CD4-positive, alpha-beta T cell (primary cell): ENCODE data around the gene KCNJ5. TPM values are rescaled to one million over a fixed set of nuclear protein-coding genes. Genes with fewer than 3 reads are reported as not detected.
A peak's percentile ranks its signal among the peaks of the same experiment; 100 is the strongest.

ENCODE experiments used
- ATAC-seq: fragments of 200-7000 bp; cut with Tn5 transposase; one replicate; pipeline ENCODE4 v1.10.0; 2022; ENCODE audit warnings: mild to moderate bottlenecking; ENCODE audit not compliant: poor library complexity
- CTCF ChIA-PET: fragments of 350-600 bp; sonication (Branson Sonifier 250); formaldehyde crosslinking; loops from one replicate; lab custom pipeline; 2021; ENCODE audit warnings: antibody characterized with exemption, inconsistent platforms; lab: Charles Lee
- POLR2A ChIA-PET: fragments of 350-600 bp; sonication (Branson Sonifier 250); formaldehyde crosslinking; loops from one replicate; lab custom pipeline; 2021; ENCODE audit warnings: antibody characterized with exemption, inconsistent platforms; lab: Charles Lee
- DNase-seq, 14 experiments: peaks; one replicate each; pipeline ENCODE4 v3.0.0-alpha.2; 2013 to 2020; ENCODE audit warnings: mixed read lengths in 2 of 14
- H3K27ac ChIP-seq, 2 donors: one replicate each; pipeline versions ENCODE4 v1.5.1 to v1.7.0; 2013; ENCODE audit warnings: low read length in 2 of 2, low read depth in 1 of 2, mild to moderate bottlenecking in 1 of 2
- H3K27me3 ChIP-seq, 2 experiments: 1 replicate in 1 of 2; 2 replicates in 1 of 2; pipeline versions ENCODE4 v1.6.1 to v1.7.0; 2013; ENCODE audit warnings: low read length in 2 of 2, control low read depth in 1 of 2, mild to moderate bottlenecking in 1 of 2, moderate library complexity in 1 of 2; ENCODE audit not compliant: insufficient read depth in 2 of 2, control insufficient read depth in 1 of 2
- H3K36me3 ChIP-seq: one replicate; pipeline ENCODE4 v1.6.1; 2013; ENCODE audit warnings: low read length, control low read depth; ENCODE audit not compliant: insufficient read depth
- H3K4me1 ChIP-seq: one replicate; pipeline ENCODE4 v1.6.1; 2013; ENCODE audit warnings: low read length, control low read depth; ENCODE audit not compliant: insufficient read depth
- H3K4me3 ChIP-seq: one replicate; pipeline ENCODE4 v1.5.1; 2013; ENCODE audit warnings: mild to moderate bottlenecking, low read length, moderate library complexity
- H3K9me3 ChIP-seq, 2 experiments: 1 replicate in 1 of 2; 2 replicates in 1 of 2; pipeline versions ENCODE4 v1.6.1 to v1.7.0; 2013; ENCODE audit warnings: low read length in 2 of 2, mild to moderate bottlenecking in 2 of 2, control low read depth in 1 of 2, moderate library complexity in 1 of 2; ENCODE audit not compliant: control insufficient read depth in 1 of 2, insufficient read depth in 1 of 2
- H3K27ac Mint-ChIP-seq: one replicate; pipeline ENCODE4 v1.8.0; 2020; ENCODE audit warnings: mixed read lengths
- H3K27me3 Mint-ChIP-seq: one replicate; pipeline ENCODE4 v1.8.0; 2021; ENCODE audit warnings: mixed read lengths
- H3K36me3 Mint-ChIP-seq: one replicate; pipeline ENCODE4 v1.8.0; 2021; ENCODE audit warnings: low read depth, mixed read lengths
- H3K4me1 Mint-ChIP-seq: one replicate; pipeline ENCODE4 v1.8.0; 2021; ENCODE audit warnings: low read depth, mixed read lengths
- H3K4me3 Mint-ChIP-seq: one replicate; pipeline ENCODE4 v1.8.0; 2020; ENCODE audit warnings: mild to moderate bottlenecking, mixed read lengths
- H3K9me3 Mint-ChIP-seq: one replicate; pipeline ENCODE4 v1.8.0; 2020; ENCODE audit warnings: mixed read lengths
- CTCF ChIP-seq: fragments of 200-600 bp; IDR thresholded peaks from one replicate; pipeline ENCODE4 v1.8.0; 2022; ENCODE audit warnings: antibody characterized with exemption, mild to moderate bottlenecking
- intact Hi-C, 2 experiments: fragments of 100-400 bp; cut with DNase I in 1 of 2; cut with micrococcal nuclease in 1 of 2; formaldehyde crosslinking; loops; one replicate each; pipeline versions ENCODE4 v1.15.1 to v1.9.0; 2023 to 2025; cut with DNase I, micrococcal nuclease
- total RNA-seq, 174 experiments: library from RNA in 2 of 174; stranded (reverse) in 2 of 174; gene quantifications; one replicate each; pipeline ENCODE4 v1.2.3 and lab custom pipeline; 2021 to 2026

Gene KCNJ5
- total RNA-seq, 2 experiments from 2014 or later = 0.05 TPM; not detected in 1

DNA sequence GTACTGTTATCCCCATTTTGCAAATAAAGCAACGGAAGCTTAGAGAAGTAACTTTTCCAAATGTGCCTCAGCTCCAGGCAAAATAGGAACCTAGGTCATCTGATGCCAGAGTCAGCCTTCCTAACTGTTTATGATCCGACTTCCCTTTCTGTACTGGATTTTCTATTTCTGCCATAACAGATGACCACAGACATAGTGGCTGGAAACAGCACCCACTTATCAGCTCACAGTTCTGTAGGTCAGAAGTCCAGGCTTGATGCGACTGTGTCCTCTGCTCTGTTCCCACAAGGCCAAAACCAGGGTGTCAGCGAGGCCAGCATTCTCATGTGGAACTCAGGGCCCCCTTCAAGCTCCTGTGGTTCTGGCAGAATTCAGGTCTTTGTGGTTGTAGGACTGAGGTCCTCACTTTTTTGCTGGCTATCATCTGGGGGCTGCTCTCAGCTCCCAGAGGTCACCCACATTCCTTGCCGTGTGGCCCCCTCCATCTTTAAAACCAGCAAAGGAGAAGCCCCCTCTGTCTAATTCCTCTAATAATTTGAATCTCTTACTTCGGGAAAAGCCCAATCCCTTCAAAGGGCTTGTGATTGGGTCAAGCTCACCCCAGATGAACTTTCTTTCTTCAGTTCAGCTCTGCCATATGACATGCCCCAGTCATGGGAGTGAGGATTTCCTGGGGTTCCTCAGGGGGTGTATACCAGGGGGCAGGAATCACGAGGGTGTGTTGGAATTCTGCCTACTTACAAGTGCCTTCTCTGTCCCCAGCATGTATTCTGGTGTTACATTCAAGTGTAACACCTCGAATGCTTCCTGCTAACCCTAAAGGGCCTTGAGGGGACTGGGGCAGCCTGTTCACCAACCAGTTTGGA is 15.3 kb downstream of the KCNJ5 start:
- Histone ChIP-seq H3K4me3 (peak overlapping the region; percentile 57), H3K27ac (no peak overlapping the region), H3K9me3 (no peaks in the 10 kb centered on the region), H3K27me3 (peaks cover 22 to 34% of the 10 kb centered on the region in 2 experiments), H3K4me1 (peaks cover 22% of the 10 kb centered on the region), H3K36me3 (no peaks in the 10 kb centered on the region)
- Mint-ChIP-seq H3K27ac (no peak overlapping the region), H3K9me3 (no peaks in the 10 kb centered on the region), H3K27me3 (peaks cover 67% of the 10 kb centered on the region), H3K36me3 (no peaks in the 10 kb centered on the region), H3K4me3 (peak overlapping the region; percentile 86), H3K4me1 (peaks cover 27% of the 10 kb centered on the region)
- ATAC-seq = no peak
- DNase-seq = no peak
- ChIA-PET POLR2A (interaction anchor here (0.7 to 1.3 kb wide), 3 partner anchors 14 to 749 kb away, joined by 3 read pairs; no protein-coding TSS in a partner anchor), CTCF (interaction anchor here (0.8 to 2.7 kb wide), 5 partner anchors 9 to 749 kb away, joined by 3 to 14 read pairs (median 3); no protein-coding TSS in a partner anchor)
- intact Hi-C loops = loop anchor here in 1 of 2 experiments (2.0 kb wide), 1 partner anchor 22 kb away; no protein-coding TSS in a partner anchor
- TF ChIP-seq CTCF = no peak

- ATAC-seq = no peak
- Mint-ChIP-seq H3K36me3 (no peaks in the 10 kb centered on the region), H3K4me3 (no peak overlapping the region), H3K27me3 (peaks cover 78% of the 10 kb centered on the region), H3K9me3 (no peaks in the 10 kb centered on the region), H3K27ac (no peak overlapping the region), H3K4me1 (peaks cover 27% of the 10 kb centered on the region)
- H3K27me3 ChIP-seq = peaks cover 26 to 34% of the 10 kb centered on the region in 2 experiments
- no peak for DNase-seq
- H3K4me3 ChIP-seq = no peak overlapping the region
- CTCF ChIA-PET = interaction anchor here (0.7 to 1.1 kb wide), 3 partner anchors 27 to 750 kb away, joined by 3 read pairs; no protein-coding TSS in a partner anchor
- POLR2A ChIA-PET = no interaction called here
- H3K9me3 ChIP-seq = no peaks in the 10 kb centered on the region
- no peak for TF ChIP-seq CTCF
- intact Hi-C loops = loop anchor here in 1 of 2 experiments (2.0 kb wide), 1 partner anchor 23 kb away; no protein-coding TSS in a partner anchor
- H3K36me3 ChIP-seq = no peaks in the 10 kb centered on the region
- H3K27ac ChIP-seq = no peak overlapping the region
- H3K4me1 ChIP-seq = peaks cover 22% of the 10 kb centered on the region
Measured at GRCh38 chr11:128907585-128907984, 16.4 kb downstream of the KCNJ5 start.

- H3K36me3 Mint-ChIP-seq = no peaks in the 10 kb centered on the region
- no peak overlapping the region for H3K4me3 Mint-ChIP-seq
- H3K9me3 ChIP-seq = no peaks in the 10 kb centered on the region
- peaks cover 22% of the 10 kb centered on the region for H3K4me1 ChIP-seq
- DNase-seq (peak in 3 of 14 experiments; percentile 10 to 44 (median 44)), ATAC-seq (no peak)
- no peak for TF ChIP-seq CTCF
- ChIA-PET CTCF (interaction anchor here (1.0 kb wide), 1 partner anchor 48 kb away, joined by 3 read pairs; no protein-coding TSS in a partner anchor), POLR2A (interaction anchor here (0.6 kb wide), 1 partner anchor 431 kb away, joined by 3 read pairs; no protein-coding TSS in a partner anchor)
- intact Hi-C loops = no loop called here
- no peak overlapping the region for H3K27ac Mint-ChIP-seq
- H3K4me3 ChIP-seq = no peak overlapping the region
- H3K4me1 Mint-ChIP-seq = peaks cover 23% of the 10 kb centered on the region
- H3K27me3 ChIP-seq = peaks cover 29 to 34% of the 10 kb centered on the region in 2 experiments
- H3K27ac ChIP-seq = no peak overlapping the region
- H3K27me3 Mint-ChIP-seq = peaks cover 88% of the 10 kb centered on the region
- H3K36me3 ChIP-seq = no peaks in the 10 kb centered on the region
- no peaks in the 10 kb centered on the region for H3K9me3 Mint-ChIP-seq
Measured at GRCh38 chr11:128908391-128909246, 17.5 kb downstream of the KCNJ5 start.
